ENCODE results near the gene KCNK5.

Gene KCNK5, protein sequence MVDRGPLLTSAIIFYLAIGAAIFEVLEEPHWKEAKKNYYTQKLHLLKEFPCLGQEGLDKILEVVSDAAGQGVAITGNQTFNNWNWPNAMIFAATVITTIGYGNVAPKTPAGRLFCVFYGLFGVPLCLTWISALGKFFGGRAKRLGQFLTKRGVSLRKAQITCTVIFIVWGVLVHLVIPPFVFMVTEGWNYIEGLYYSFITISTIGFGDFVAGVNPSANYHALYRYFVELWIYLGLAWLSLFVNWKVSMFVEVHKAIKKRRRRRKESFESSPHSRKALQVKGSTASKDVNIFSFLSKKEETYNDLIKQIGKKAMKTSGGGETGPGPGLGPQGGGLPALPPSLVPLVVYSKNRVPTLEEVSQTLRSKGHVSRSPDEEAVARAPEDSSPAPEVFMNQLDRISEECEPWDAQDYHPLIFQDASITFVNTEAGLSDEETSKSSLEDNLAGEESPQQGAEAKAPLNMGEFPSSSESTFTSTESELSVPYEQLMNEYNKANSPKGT
- total RNA-seq, result 5.2 to 19.9 (median 11.2) reads per million in 4 experiments

DNA sequence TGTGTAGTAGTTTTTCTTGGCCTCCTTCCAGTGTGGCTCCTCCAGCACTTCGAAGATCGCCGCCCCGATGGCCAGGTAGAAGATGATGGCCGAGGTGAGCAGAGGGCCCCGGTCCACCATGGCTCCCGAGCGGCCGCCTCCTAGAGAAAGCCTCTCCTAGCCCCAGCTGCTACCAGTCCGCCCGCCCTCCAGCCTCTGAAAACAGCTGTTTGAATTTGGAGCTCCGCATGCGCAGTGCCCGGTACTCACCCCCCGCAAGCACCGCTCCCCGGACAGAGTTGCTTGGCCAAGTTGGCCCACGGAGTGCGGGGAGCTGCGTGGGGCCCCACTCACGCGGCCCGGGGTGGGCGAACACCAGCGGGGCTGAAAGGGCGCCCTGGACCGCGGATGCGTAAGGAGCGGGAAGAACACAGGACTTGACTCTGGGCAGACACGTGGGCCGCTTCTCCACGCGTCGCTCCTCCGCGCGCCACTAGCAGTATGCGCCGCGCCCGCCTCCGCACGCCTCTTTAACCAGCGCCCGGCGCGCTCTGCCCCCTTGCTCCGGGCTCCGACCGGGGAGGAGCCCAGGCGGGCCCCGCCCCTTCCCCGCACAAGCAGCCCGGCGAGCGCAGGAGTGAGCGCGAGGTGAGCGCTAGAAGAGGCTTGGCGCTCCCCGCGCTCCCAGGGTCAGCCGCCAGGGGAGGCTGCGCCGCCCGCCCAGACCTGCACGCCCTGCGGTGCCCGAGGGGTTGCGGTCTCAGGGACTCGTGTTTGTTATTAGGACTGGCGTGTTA is at the start of gene KCNK5:
TSS of gene KCNK5 (minus strand) at position 484 of the 776 bp plus-strand sequence. CDS start at position 120, 364 bp downstream.
- DNase-seq, result peak; percentile 25

DNA sequence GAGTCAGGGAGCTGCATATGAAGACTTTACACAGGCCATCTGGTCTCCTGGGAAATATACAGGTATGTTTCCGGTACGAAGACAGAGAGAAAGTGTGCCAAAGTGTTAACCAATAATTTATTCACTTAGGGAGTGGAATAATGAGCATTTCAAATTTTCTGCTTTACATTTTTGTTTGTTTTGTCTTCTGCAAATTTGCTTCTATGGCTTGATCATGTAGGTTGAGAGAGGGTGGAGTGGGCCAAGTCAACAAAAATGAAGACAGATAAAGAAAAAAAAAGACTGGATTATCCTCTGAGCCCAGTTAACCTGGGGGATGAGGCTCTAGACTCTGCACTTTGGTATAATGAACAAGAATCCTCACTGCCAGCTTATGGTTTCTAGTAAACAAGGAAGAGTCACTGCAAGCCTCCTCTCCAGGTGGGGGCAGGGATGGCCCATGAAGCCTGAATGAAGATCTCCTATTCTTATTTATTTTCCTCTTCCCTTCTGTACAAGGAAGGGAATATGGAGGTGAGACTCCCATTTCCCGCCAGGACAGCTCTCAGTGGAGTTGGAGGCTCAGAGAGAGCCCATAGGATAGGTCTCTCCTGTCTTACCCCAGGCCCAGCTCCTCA is 47.2 kb upstream of the KCNK5 start:
- no peak for DNase-seq

DNA sequence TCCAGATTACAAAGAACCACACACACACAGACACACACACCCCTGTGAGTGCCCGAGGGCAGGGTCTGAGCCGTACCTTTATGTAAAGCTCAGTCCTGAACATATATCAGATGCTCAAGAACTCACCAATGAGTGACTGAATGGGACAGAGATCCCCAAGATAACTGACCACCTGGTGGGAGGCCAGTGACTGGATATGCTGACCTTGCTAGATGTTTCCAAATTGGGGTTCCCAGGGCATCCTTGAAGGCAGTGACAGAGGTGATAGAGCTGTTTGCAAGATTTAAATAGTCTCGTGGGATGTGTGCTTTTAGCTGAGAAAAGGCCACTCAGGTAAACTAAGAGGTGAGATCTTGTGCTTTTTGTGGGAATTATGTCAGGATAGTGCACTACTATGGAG is 45.6 kb upstream of the KCNK5 start:
- DNase-seq, result no peak

DNA sequence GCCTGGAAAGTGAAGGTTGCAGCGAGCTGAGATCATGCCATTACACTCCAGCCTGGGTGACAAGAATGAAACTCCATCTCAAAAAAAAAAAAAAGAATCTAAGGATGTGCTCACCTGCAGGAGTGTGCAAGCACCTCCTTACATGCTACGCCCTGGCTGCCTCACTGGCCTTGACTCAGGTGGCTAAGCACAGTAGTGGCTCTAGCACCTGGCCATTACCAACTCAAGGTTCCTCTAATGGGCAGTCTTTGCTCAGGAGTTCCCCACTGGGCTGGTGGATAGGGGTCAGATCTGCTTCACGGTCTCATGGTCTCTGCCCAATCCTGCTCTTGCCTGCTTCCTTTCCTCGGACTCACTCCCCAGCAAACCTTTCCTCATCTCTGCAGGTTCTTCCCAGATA is 45.2 kb upstream of the KCNK5 start:
- no peak for DNase-seq

DNA sequence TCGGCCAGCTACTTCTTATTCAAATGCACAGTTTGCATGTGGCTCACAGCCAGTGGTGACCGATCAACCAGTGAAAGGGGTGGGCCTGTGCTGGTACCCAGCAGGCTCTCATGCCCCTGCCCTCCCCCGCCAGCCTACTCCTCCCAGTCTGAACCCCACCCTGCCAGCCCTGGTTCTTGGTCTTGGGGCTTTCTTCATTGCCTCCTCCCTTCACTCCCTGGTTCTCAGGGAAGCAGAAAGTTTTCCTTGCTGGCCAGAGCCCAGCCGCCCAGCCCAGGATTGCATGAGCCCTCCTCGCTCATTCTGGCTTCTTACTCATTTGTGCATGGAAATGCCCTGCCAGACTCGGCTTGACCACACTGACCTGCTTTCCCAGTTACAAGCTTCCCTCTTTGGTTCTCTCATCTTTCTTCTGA is 44.1 kb upstream of the KCNK5 start:
- no peak for DNase-seq

DNA sequence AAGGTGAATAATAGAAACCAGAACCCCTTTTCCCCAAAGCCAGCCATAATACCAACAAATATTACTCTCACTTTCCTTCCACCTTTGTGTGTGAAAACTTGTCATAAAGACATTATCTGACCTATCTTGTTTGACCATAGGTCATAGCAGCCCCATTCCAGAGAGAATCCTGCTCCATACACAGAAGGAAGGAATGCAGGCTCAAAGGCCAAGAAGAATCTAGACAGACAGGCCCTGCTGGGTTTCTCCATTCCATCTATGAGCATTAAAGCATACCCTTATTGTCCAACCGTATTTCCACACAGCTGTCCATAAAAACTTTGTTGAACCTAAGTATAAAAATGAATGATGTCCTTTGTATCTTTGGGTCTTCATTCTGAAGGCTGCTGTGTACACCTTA is 40.7 kb upstream of the KCNK5 start:
- no peak for DNase-seq

DNA sequence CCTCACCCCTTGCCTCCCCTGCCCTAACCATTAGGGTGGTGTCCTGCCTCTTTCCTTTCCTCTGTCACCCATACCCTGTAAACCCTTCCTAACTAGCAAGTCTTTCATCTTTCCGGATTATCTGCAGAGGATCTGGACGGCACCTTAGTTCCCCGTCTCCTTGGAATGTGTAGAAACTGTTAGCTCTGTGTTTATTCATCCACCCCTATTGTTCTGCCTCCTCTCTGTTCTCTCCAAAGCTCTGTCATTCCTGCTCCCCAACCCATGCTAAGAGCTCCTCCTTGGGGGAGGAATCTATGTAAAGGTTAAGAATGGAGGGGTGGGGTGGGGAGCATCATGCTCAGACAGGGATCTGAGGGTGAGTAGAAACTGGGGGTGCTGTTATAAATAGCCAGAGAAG is 39.4 kb upstream of the KCNK5 start:
- no peak for DNase-seq

DNA sequence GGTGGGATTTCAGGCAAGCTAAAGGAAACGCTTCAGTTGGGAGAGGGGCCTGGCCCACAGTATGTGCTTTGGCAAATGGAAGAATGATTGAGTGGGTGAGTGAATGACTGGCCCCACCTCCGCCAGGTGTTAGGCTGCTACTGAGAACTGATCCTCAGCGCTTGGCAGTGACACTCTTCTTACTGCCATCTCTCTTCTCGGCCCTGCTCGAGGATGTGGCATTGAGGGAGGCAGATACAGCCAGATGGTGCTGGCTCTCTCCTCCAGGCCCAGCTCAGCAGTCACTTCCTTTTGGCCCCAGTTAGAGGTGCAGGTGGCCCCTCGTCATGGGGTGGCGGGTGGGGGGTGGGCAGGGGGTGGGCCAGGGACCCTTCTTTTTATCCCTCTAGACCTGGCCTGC is 38.9 kb upstream of the KCNK5 start:
- no peak for DNase-seq

DNA sequence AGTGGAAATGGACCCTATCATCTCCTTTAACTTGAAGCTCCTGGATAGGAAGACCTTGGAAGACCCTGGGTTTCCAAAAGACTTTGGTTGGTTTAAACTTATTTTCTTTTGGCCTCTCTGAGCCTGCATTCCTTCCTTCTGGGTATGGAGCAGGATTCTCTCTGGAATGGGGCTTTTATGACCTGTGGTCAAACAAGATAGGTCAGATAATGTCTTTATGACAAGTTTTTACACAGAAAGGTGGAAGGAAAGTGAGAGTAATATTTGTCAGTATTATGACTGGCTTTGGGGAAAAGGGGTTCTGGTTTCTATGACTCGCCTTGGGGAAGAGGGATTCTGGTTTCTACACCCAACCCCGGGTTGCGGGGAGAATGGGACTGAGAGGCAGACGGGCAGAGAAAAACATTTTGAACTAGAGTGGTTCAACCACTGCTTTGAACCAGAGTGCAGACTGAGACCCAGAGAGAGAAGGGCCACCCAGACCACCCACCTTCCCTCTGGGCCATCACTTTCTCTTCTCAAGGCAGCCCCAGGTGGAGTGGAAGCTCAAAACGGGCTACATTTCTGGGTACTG is 37.6 kb upstream of the KCNK5 start:
- DNase-seq, result no peak

DNA sequence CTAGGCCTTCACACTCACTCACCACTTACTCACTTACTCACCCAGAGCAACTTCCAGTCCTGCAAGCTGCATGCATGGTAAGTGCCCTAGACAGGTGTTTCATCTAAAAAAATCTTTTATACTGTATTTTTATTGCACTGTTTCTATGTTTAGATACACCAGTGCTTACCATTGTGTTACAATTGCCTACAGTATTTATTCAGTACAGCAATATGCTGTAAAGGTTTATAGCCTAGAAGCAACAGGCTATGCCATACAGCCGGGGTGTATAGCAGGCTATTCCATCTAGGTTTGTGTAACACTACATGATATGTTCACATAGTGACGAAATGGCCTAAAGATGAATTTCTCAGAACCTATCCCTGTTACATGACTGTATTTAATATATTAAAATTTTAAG is 37.1 kb upstream of the KCNK5 start:
- DNase-seq, result no peak

DNA sequence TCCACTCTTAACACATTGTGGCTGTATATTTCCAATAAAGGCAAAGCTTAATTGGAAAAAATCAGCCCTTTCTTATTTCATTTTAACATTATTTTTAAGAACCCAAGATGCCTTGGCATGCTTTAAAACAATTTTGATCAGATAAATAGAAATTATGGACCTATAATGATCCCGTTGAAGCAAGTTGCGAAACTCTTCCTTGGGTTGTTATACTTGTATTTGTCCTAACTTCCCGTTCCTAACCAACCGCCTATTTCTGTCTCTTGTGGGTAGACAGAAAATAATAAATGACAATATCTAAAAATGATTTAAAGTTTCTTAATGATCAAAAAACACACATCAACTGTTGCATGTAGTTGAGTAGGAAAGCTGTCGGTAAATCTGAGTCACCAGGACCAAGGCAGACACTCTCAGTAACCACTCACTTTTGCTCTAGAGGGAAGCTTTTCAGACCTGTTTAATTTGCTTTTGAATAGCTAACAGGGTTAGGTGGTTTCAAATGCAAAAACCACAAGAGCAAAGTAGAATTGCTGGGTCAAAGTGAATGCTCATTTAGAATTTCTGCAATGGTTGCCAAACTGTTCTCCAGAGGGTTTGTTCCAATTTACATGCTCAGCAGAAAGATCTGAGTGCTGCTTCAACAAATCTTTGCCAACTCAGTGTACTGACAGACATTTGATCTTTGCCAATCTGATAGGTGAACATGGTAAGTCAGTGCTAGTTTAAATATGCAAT is 34.2 kb upstream of the KCNK5 start:
- DNase-seq, result no peak

DNA sequence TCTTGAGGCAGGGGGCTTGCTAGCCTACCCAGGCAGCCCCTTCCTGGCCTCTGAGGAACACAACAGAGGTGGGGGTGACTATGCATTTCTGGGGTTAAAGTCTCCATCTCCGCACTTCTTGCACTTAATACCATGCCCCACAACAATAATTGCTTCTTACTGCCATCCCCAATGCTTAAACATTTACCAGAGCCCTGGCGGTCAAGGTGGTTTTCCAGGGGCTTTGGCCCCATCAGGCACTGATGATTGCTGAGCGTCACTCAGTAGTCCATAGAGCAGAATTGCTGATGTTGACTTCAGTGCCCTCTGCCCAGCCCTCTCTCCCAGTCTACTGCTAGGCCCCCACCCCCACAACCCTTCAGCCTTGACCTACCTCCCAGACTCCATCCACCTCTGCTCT is 32.5 kb upstream of the KCNK5 start:
- no peak for DNase-seq

DNA sequence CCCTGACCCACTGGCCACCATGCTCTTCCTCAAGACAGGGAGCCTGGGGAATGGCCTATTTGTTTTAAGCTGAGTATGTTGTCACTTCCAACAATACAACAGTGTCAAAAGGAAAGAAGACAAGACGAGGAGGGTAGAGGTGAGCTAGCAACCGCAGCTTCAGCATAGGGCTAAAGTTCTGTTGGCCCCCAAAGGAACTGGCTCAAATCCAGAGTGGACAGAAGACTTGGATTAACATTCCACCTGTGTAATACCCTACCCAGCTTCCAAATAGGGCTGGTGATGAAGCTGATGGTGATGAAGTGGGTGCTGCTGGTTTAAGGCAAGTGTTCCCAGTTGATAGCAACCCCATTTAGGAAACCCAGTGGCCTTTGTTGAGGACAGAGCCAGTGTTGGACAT is 31.7 kb upstream of the KCNK5 start:
- no peak for DNase-seq

DNA sequence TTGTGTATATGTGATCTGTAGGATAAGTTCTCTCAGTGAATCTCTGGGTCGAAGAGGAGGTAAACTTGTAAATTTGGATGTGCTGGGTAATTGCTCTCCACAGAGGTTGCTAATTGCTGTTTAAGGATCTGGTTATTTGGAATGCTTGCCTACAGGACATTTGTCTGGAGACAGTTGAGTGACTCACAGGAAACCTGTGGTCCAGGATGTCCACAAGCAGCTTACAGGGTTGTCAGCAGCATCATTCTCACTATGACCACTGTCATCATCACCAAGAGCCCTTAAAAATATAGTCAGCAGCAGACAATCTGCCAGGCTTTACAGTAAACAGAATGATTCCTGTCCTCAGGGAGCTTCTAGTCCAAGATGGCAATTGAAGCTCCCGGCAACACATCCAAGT is 31.2 kb upstream of the KCNK5 start:
- DNase-seq, result no peak

DNA sequence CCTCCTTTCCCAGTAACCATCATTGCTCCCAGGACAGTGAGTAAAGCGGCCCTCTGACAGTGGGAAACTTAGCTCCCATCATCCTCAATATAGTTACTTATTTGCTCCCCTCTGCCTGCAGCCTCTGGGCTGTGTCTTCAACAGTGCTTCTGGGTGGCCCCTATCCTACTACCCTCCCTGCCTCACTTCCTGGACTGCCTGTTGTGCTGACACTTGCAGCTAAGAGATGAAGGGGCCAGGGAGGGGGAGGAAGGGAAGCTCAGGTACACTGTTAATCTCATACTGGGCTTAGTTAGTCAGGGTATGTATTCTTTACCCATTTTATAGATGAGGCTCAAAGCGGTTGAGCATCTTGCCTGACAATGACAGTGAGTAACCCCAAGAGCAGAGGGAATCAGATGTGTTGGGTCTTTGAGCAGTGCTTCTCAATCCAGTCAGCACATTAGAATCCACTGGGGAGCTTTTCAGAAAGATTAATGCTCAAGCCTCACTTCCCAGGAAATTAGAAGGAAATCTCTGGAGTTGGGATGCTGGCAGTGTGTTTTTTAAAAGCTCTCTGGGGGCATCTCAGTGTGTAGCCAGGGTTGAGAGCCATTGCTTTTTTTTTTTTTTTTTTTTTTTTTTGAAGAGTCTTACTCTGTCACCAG is 27.1 kb upstream of the KCNK5 start:
- no peak for DNase-seq

DNA sequence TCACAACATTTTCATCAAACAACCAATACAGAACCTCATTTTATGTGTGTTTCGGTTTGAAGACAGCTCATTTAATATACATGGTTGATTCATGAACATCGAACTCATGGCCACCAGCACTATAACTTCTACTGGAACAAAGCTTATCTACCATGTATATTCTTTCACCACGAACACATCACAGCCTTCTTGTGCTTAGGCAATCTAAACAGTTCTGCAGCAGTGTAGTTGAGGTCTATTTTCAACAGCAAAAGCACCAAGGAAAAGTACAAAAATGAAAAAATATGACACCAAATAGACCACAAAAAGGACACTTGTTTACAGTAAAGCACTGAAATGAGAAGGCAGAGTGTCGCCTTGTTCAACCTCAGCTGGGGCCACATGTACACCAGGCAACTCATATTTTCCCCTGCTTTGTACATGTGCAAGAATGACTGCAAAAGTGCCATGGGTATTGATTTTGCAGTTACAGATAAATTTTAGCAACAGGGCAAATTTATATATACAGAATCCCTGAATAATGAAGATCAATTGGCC is 25.8 kb upstream of the KCNK5 start:
- no peak for DNase-seq

DNA sequence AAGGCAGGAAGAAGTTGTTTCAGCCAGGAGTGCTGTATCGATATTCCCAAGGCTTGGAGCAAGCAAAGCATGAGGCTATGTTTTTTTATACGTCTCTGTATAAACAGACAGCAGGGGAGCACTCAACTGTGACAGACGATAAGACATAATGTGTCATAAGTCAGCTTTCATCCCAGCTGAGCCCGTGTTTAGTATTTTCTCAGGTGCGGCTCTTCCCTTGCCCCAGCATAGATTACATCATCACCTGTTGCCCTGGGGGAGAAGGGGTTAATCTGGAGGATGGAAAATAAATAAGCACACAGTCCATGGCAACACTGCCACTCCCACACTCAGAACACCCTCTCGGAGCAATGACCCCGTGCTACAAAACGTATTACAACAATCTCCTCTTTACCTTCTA is 22.1 kb upstream of the KCNK5 start:
- no peak for DNase-seq

DNA sequence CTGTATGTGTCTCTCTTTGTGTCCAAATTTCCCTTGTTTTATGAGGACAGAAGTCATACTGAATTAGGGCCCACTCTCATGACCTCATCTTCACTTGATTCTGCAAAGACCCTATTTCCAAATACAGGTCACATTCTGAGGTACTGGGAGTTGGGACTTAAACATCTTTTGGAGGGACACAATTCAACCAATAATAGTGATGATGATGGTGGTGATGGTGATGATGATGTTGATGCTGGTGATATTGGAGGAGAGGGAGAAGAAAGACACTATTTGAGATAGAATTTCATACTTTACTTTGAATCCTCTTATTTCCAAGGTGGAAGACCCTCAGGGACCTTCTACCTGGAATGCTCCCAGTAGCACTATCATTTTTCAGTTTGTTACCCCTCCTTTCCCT is 21.2 kb upstream of the KCNK5 start:
- DNase-seq, result no peak

DNA sequence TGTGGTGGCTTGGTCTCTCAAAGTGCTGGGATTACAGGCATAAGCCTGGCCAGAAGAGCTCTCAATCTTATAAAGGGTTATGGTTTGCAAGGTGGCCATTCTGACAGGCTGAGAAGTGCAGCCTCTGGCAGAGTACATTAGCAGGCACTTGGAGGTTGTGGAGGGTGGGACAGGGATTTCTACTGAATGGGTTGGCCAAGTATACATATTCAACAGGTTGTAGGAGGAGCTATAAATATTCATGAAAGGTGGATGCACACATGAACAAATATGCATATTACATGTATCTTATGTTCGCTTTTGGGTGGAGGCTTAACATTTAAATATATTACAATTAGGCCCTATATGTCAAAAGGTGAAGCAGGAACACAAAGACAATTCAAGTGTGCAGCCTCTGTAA is 20.0 kb upstream of the KCNK5 start:
- DNase-seq, result no peak

DNA sequence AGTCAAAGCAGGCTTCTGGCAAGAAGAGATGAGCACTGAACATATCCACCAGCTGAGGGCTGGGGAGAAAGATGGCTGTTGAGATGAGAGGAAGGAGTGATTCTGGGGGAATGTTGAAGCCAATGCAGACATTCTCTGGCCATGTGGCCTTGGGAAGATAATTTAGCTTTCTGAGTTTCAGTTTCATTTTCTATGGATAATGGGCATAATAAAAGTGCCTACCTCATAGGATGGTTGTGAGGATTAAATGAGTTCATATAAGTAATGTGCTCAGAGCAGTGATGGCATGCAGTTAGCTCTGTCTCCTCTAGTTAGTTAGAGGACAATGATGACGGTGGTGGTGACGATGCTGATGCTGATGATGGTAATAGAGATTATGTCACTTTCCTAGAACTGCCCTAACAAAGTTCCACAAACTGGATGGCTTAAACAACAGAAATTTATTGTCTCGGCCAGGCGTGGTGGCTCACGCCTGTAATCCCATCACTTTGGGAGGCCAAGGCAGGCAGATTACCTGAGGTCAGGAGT is 18.5 kb upstream of the KCNK5 start:
- no peak for DNase-seq

DNA sequence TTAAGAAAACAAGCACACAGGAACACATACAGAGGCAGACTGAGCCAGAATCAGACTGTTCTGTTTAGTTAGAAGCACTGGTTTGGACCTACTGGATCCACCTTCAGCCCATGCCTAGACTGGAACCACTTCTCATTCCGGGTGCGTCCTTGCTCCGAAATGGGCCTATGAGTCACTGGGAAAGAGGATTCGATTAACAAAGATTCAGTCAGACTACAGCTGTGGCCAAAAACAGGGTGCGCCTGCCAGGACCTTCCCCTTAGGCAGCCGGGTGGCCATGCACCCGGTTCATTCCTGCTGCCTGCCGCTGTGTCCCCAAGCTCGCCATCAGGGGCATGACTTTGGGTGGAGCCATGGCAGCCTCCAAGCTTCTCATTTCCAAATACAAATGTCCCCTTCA is 14.5 kb upstream of the KCNK5 start:
- no peak for DNase-seq

Data from effector CD8-positive, alpha-beta T cell (primary cell).